Measurements from ENCODE around the gene CSTA.

The CSTA gene

DNA sequence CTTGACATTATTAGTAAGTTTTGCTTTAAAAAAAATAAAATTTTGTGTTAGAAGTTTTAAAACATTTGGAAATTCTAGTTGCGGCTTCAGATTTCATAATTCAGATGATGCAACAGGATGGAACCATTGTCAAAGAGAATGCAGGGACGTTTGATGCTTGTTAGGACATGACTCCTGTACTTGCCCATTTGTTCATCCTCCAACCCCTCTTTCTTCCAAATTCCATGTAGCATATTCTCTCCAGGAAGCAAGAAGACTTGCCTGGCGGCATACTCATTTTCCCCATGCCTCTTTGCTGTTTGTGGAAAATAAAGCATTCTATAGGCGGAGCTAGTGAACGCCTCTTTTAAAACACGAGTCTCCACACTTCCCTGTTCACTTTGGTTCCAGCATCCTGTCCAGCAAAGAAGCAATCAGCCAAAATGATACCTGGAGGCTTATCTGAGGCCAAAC is at the start of gene CSTA:
Gene CSTA (plus strand): TSS at position 378 of the 453 bp plus-strand sequence. CDS start 45 bp downstream, at position 423.
- DNase-seq (ENCODE audit: low read depth): no peak

DNA sequence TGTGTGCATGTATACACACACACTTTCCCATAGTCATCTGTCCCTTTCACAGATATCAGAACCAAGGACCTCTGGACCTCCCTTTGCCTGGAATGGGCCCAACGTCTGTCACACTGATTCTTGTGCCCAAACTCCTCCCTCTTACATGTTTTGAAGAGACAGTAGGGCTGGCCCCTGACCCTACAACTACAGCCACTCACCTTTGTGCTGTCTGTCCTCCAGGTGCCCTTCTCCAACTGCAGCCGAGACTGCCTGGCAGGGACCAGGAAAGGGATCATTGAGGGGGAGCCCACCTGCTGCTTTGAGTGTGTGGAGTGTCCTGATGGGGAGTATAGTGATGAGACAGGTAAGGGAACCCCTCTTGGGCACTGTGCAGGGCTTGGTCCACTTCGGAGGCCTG is 43.2 kb upstream of the CSTA start:
- no peak for DNase-seq (ENCODE audit: low read depth)

DNA sequence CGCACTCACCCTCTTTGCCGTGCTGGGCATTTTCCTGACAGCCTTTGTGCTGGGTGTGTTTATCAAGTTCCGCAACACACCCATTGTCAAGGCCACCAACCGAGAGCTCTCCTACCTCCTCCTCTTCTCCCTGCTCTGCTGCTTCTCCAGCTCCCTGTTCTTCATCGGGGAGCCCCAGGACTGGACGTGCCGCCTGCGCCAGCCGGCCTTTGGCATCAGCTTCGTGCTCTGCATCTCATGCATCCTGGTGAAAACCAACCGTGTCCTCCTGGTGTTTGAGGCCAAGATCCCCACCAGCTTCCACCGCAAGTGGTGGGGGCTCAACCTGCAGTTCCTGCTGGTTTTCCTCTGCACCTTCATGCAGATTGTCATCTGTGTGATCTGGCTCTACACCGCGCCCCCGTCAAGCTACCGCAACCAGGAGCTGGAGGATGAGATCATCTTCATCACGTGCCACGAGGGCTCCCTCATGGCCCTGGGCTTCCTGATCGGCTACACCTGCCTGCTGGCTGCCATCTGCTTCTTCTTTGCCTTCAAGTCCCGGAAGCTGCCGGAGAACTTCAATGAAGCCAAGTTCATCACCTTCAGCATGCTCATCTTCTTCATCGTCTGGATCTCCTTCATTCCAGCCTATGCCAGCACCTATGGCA is 41.1 kb upstream of the CSTA start:
- DNase-seq (ENCODE audit: low read depth): no peak

GRCh38 chr3:122284486-122284885 is 40.6 kb upstream of the CSTA start:
- DNase-seq (ENCODE audit: low read depth): no peak

DNA sequence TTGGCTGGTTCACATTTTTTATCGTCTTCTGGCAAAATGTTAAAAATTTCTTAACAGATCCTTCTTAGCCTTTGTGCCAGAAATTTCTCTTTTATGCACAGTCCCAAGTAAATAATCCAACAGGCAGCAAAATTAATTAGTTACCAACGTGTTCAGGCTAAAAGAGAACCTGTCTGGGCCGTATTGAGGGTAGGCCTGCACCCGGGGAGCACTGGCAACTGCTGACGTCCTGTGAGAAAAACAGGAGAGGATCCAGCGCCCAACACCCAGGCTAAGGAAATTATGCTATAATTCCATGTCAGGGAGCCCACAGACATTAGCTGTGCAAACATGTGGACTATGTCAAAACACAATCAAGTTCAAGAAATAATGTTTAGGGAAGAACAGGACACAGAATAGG is 30.7 kb upstream of the CSTA start:
- DNase-seq (ENCODE audit: low read depth): no peak

DNA sequence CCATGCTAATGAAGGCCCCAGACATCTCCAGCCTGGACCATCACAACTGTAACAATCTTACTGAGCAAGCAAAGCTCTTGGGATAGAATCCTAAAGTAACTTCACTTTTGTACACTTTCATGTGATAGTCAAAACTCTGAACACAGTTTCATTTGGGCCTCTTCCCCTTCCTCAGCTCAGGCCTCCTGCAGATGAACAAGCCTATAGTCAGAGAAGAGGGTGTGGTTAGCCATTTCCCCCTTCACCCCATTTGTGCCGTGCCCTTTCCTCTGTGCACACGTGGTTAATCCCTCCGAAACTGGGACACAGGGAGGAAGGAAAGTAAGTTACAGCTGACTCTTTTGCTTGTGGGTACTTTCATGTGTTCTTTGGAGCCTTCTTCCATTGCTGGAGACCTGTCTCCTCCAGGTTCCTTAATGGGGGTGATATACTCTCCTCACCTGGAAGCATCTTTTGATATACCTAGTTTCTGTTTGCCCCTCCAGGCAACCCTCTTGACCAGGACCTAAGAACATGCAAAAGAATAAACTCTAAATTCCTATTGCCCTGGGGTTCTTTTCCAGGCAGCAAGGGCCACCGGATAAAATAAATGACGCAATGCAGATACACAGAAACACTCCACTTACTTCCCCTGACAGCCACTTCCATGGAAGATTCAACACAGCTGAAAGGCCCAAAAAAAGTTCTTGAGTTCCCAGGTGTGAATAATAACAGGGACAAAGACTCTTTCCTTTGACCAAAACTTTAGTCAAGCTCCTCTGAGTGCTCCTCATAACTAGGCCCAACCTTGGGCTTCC is 29.6 kb upstream of the CSTA start:
- DNase-seq (ENCODE audit: low read depth): no peak

- DNase-seq (ENCODE audit: low read depth): no peak
Measured at GRCh38 chr3:122298239-122298638, 26.8 kb upstream of the CSTA start.

- DNase-seq (ENCODE audit: low read depth): no peak
Measured at GRCh38 chr3:122299215-122299614, 25.8 kb upstream of the CSTA start.

- DNase-seq (ENCODE audit: low read depth): no peak
Measured at GRCh38 chr3:122299872-122300460, 25.1 kb upstream of the CSTA start.

GRCh38 chr3:122301063-122301462 is 24.0 kb upstream of the CSTA start:
- no peak for DNase-seq (ENCODE audit: low read depth)

GRCh38 chr3:122305818-122306621 is 19.0 kb upstream of the CSTA start:
- DNase-seq (ENCODE audit: low read depth): no peak

DNA sequence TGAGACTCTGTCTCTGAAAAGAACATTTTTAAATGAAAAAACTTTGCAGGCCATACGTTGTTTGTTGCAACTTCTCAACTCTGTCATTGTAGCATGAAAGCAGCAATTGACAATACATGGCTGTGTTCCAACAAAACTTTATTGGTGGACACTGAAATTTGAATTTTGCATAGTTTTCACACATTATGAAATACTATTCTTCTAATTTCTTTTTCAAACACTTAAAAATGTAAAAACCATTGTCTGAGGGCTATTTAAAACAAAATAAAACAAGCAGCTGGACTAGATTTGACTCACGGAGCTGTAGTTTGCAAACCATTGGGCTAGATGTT is 18.5 kb upstream of the CSTA start:
- no peak for DNase-seq (ENCODE audit: low read depth)

GRCh38 chr3:122307094-122307687 is 17.9 kb upstream of the CSTA start:
- DNase-seq (ENCODE audit: low read depth): no peak

- no peak for DNase-seq (ENCODE audit: low read depth)
Measured at GRCh38 chr3:122307976-122308375, 17.1 kb upstream of the CSTA start.

GRCh38 chr3:122310361-122310760 is 14.7 kb upstream of the CSTA start:
- no peak for DNase-seq (ENCODE audit: low read depth)

- DNase-seq (ENCODE audit: low read depth): no peak
Measured at GRCh38 chr3:122312826-122313225, 12.2 kb upstream of the CSTA start.

- DNase-seq (ENCODE audit: low read depth): no peak
Measured at GRCh38 chr3:122313281-122313680, 11.8 kb upstream of the CSTA start.

GRCh38 chr3:122314228-122314876 is 10.7 kb upstream of the CSTA start:
- no peak for DNase-seq (ENCODE audit: low read depth)

- DNase-seq (ENCODE audit: low read depth): no peak
Measured at GRCh38 chr3:122315619-122316018, 9.4 kb upstream of the CSTA start.

DNA sequence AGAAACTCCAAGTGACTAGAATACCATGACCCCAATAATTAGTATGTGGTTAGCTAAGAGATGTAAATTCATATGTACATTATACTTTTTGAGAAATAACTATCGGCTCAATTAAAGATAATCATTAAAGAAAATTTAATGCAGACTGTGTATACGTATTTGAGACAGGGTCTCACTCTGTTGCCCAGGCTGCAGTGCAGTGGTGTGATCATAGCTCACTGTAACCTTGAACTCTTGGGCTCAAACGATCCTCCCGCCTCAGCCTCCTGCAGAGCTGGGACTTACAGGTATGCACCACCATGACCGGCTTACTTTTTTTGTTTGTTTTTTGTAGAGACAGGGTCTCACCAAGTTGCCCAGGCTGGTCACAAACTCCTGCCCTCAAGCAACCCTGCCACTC is 8.7 kb upstream of the CSTA start:
- DNase-seq (ENCODE audit: low read depth): no peak

DNA sequence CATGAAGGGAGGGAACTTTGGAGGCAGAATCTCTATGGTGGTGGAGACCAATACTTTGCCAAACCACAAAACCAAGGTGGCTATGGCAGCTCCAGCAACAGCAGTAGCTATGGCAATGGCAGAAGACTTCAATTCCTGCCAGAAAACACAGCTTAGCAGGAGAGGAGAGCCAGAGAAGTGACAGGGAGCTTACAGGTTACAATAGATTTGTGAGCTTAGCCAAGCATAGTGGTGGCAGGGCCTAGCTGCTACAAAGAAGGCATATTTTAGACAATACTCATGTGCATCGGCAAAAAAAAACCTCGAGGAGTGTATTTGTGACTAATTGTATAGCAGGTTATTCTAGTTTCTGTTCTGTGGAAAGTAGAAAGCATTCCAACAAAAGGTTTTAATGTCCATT is 6.4 kb upstream of the CSTA start:
- DNase-seq (ENCODE audit: low read depth): no peak
